Endothelial cell of umbilical vein (primary cell): ENCODE measurements around the gene BRAP.

Source experiments
- CTCF ChIP-seq, 2 donors: IDR thresholded peaks; 1 replicate in 1 of 2; 2 replicates in 1 of 2; pipeline ENCODE4 v1.5.1; 2011; ENCODE audit warnings: low read length in 2 of 2, mild to moderate bottlenecking in 2 of 2, moderate library complexity in 2 of 2, control low read depth in 1 of 2, inconsistent platforms in 1 of 2, low read depth in 1 of 2; ENCODE audit not compliant: insufficient read depth in 1 of 2; ENCODE audit errors: extremely low read depth in 1 of 2
- EZH2 ChIP-seq: IDR thresholded peaks from 2 replicates; pipeline ENCODE4 v1.6.1; 2012; ENCODE audit warnings: borderline replicate concordance, low read depth, mild to moderate bottlenecking, moderate library complexity, low read length, inconsistent platforms; ENCODE audit not compliant: severe bottlenecking
- FOS ChIP-seq: IDR thresholded peaks from 2 replicates; pipeline ENCODE4 v1.6.1; 2011; ENCODE audit warnings: mild to moderate bottlenecking, low read length, moderate library complexity, borderline replicate concordance; ENCODE audit not compliant: insufficient read depth
- GATA2 ChIP-seq: IDR thresholded peaks from 2 replicates; pipeline ENCODE4 v1.7.0; 2011; ENCODE audit warnings: low read depth, mild to moderate bottlenecking, moderate library complexity, mixed read lengths, low read length; ENCODE audit not compliant: insufficient read length, insufficient read depth
- MYC ChIP-seq: IDR thresholded peaks from one replicate; pipeline ENCODE4 v1.6.1; 2011; ENCODE audit warnings: mild to moderate bottlenecking, low read depth, low read length
- POLR2A ChIP-seq: IDR thresholded peaks from 2 replicates; pipeline ENCODE4 v1.6.1; 2012; ENCODE audit warnings: low read depth, mild to moderate bottlenecking, control low read depth, low read length
- POLR2AphosphoS5 ChIP-seq: IDR thresholded peaks from 2 replicates; pipeline ENCODE4 v1.6.1; 2012; ENCODE audit warnings: low read depth, mild to moderate bottlenecking, control low read depth, low read length, moderate library complexity; ENCODE audit not compliant: insufficient read depth
- TF ChIP-seq, protein P1 (sequence below): IDR thresholded peaks from 2 replicates; pipeline ENCODE4 v1.6.1; 2011; ENCODE audit not compliant: insufficient read depth, insufficient read length

DNA sequence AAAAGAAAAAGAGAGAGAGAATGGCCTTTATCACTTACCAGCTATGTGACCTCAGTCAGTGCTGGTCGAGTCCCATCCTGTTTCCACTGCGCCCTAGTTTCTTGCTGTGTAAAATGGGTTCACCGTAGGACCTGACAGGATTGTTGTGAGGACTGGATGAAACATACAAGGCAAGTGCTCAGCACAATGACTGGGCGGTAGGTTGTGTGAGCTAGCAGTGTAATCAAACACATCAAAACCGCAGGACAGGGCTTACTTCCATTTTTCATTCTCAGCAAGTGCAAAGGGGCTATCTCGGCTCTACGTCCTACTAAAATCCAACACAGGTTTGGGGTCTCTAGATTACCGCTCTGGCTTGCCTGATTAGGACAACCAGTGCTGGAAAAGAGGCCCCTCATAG lies 50.2 kb downstream of the BRAP start:
- TF ChIP-seq CTCF (IDR thresholded peaks at IDR 0.05; ENCODE audit: extremely low read depth in 1 of 2, insufficient read depth in 1 of 2, low read depth in 1 of 2, low read length in 2 of 2) (no peak), FOS (no peak), EZH2 (no peak), POLR2A (no peak), POLR2AphosphoS5 (no peak), GATA2 (no peak), MYC (no peak)
- TF ChIP-seq, protein P1, sequence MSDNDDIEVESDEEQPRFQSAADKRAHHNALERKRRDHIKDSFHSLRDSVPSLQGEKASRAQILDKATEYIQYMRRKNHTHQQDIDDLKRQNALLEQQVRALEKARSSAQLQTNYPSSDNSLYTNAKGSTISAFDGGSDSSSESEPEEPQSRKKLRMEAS = no peak
